NCI-H2029 treated with DMSO at 0.1 percent for 48 hours (cell line): ENCODE results near the gene PRR5.
A peak's percentile ranks its signal among the peaks of the same experiment; 100 is the strongest.
"Not testable (repeated sequence)": the region's sequence is repeated elsewhere in the genome, so short reads cannot be mapped to it uniquely, and the experiment has no call there.

Experiments used
- DNase-seq: peaks from one replicate; lab custom pipeline; 2025; lab: John Stamatoyannopoulos, UW

Gene PRR5

DNA sequence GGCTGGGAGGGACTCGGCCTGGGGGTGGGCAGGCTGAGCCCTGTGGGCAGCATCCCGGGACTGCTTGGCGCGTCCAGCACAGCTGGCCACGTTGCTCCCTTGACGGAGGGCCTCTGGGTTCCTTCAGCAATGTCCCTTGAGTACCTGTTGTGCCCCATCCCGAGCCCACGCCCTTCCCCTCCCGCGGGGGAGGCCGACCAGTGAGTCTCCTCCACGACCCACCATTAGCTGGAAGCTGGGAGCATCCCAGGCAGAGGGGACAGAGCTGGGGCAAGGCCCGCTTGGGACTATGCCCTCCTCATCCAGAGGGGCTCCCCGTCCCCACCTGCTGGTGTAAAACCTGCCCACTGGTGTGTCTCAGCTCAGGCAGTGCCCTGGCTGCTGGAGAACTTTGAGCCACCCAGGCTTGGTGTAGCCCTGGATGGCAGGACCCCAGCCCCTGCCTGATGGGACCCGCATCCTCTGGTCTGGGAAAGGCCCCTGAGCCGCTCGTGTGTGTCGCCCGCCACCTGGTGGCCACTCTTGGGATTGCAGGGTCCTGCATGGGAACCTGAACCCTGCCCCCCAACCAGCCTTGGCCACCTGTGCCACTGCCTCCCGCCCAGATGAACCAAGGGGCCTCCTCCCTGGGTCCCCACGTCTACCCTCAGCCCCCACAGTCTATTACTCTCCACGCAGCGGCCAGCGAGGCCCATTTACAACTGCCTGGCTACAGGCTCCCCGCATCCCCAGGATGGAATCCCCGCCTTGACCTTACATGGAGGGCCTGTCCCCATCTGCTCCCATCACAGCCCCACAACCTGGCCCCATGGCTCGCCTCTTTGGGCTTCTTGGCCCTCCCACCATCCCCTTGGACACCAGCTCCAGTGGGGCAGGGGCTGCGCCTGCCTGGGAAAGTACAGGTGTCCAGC, 33.8 kb downstream of the PRR5 start:
- DNase-seq = no peak

DNA sequence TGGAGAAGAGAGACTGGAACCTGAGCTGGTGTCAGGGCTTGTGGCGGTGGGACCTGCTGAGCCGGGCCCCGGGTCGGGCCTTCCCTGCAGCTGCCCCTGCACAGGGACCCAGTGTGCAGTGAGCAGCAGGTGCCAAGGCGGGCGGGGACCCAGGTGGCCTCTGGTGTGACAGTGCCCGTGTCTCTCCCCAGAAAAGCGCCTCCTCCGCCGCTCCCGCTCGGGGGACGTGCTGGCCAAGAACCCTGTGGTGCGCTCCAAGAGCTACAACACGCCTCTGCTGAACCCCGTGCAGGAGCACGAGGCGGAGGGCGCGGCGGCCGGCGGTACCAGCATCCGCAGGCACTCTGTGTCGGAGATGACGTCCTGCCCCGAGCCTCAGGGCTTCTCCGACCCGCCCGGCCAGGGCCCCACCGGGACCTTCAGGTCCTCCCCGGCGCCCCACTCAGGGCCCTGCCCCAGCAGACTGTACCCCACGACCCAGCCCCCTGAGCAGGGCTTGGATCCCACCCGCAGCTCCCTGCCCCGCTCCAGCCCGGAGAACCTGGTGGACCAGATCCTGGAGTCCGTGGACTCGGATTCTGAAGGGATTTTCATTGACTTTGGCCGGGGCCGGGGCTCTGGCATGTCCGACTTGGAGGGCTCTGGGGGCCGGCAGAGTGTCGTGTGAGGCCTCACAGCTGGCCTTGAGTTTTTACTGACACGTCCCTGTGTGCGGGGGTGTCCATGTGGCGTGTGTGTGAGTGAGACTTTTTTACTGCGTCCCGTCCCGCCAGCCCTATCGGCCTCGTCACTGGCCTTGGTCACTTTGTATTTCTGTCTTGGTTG, 34.8 kb downstream of the PRR5 start:
- no peak for DNase-seq

DNA sequence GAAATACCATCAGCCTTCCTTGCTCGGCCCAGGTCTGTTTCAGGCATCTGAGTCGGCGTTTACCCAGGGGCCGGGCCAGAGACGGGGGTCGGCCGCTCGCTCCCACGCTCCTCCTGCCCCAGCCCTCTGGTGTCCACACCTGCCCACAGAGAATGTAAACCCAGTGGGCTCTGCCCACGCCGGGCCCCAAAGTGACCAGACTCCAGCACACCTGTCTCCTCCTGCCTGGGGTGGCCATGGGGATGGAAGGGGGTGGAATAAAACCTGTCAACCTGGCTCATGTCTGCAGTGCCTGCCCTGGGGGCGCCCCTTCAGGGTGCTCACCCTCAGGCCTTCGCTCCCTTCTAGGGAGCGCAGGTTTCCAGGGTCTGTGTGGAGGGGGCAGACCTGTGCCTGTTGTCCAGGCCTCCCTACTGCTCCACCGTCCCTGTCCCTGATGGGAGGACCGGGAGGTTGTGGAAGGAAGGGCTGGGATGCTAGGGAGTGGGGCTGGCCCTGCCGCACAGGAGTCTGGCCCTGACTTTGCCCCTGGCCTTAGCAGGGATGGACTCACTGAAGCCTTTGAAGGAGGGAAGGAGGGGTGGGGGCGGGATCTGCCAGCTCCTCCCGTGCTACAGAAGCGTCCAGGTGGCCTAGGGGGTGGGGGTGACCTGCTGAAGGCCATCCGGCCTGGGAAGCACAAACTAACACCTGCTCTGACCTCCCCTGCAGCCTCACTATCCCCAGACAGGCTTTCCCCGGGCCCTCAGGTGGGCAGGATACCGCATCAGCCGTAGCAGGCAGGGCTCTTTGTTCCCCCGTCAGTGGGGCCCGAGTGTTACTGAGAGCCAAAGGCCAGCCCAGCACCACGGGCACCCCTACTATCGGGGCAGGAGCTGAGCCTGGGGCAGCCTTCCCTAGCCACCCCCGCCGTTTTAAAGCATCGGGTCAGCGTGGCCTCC, 35.7 kb downstream of the PRR5 start:
- DNase-seq = no peak

DNA sequence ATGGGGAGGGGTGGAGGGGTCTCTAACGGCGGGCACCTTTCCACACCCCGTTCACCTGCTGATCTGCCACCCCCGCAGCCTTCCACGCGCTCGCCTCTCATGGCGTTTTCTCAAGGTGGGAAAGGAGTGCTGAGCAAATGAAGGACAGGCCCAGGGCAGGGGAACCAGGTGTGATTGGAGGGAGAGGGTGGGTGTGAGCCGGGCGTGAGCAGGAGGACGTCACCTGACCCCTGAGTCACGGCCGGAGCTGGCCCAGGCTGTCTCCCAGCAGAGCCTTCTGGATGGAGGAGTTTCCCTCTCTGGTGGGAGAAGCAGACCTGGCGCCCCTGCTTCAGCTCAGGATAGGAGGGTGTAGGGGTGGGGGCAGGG, 36.3 kb downstream of the PRR5 start:
- no peak for DNase-seq

DNA sequence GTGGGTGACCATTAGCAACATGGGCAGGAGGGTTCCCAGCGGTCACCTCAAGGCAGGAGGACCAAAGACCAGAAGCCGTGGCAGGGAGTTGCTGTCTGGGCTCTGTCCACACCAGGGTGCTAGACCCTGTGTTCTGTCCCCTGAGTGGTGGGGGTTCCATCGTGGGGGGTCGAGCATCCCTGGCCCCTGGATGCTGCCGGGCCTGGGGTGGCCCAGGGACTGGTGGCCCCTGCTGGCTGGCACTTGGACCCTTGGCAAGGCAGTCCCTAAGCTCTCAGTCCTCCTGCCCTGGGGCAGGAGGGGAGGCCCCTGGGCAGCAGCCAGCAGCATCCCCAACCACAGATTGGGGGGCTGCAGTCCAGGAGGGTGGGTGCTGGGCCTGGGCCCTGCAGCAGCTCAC, 37.0 kb downstream of the PRR5 start:
- DNase-seq = no peak

DNA sequence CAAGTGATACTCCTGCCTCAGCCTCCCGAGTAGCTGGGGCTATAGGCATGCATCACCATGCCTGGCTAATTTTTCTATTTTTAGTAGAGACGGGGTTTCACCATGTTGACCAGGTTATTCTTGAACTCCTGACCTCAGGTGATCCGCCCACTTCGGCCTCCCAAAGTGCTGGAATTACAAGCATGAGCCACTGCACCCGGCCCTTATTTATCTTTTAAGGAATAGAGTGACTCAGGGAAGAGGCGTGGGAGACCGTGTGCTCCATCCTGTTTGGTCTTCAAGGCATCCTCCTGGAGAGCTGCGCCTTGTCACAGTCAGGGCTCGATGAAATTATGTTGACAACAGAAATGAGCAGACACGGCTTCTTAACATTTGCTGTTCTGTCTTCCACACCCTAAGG, 37.7 kb downstream of the PRR5 start:
- not testable (repeated sequence) for DNase-seq

DNA sequence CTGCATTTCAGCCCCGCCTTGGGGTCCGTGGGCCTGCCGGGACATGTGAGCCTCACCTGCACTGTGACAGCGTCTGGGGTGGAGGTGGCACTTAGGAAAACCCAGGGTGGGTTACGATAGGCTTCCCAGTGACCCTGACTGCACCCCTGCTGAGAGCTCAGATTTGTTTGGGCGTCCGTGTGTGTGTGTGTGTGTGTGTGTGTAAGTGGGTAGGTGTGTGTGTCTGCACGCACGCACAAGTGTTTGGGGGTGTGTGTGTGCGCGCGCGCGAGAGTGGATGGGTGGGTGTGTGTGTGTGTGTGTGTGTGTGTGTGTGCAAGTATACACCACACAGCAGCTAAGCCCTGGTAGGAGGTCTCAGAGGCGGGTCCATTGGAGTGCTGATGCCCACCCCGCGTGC, 38.3 kb downstream of the PRR5 start:
- DNase-seq = no peak

DNA sequence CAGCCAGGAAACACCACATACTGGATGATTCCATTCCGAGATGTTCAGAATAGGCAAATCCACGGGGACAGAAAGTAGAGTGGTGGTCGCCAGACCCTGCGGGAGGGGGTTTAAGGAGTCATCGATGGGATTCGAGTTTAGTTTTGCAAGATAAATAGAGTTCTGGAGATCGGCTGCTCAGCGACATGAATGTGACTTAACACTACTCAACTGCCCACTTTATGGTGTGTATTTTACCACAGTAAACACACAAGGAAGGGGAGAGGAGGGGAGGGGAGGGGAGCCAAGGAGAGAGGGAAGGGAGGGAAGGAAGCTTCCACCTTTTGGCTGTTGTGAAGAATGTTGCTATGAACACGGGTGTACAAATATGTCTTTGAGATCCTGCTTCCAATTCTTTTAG, 39.9 kb downstream of the PRR5 start:
- DNase-seq = peak; percentile 42

DNA sequence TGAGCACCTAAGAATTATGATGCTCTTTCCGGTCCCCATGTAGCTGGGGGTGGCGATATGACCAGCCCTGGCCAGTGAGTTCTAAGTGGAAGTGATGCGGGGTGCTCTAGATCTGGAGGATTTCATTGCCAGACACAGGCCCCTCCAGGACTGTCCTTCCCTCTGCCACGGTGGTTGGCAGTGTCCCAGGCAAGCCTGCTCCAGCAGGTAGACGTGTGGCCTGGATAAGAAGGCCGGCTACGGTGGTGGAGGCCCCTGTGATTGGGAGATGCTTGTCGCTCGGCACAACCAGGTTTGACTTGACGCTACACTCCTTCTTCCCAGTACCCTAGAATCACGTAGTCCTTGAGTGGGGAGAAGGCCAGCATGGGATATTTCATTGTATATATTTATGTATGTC, 41.2 kb downstream of the PRR5 start:
- DNase-seq = no peak

DNA sequence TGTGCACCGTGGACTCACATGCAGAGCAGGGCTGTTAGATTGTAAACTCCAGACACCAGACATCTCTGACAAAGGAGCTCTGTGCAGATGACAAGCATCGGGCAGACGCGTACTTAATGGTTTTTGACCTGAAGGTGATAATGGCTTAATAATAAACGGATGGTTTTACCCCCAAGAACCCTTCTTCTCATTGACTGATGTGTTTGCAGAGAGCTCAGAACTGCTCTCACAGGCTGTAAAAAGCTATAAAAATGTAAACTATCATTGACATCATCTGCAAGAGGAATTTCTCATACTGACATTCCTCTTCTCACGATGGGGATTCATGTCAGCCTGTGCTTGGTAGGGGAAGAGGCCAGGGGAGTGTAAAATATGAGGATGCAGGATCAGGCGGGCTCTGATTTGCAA, 41.8 kb downstream of the PRR5 start:
- no peak for DNase-seq

DNA sequence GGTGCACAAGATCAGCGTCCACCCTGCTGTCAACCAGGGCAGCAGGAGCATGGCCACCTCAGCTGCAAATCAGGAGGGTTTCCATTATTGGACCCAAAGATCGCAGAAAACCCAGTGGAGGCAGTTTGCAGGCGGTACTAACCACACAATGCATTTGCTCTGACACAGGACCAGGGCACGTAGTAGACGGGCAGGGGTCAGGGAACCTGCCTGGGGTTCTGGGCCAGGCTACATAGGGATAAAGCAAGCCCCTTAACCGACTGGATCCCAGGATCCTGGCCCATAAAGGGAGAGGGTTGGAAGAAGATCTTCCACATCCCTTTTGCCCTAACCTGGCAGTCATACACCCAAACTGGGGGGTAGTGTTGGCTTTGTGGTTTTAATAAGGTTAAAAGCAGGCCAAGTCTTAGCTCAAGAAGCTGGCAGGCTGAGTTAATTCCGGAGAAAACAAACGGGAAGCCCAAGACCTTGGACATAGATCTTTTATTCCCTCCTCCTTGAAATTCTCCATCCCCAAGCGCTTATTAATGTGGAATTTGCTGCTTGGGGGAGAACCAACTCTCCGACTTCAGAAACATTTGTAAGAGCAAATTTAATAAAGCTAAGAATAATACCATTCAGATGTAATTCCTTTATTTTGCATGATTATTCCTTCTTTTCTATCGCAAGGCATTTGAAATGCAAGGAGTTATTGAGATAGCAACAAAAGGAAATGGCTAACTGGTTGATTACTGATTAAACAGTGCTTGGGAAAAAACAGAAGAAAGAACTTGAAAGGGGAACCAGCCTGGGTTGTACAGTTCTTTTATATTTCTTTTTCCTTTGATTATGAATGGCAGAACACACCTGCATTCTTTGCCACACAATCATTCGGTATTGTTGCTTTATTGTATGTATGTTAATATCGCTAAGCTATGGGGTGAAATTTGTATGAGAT, 44.1 kb downstream of the PRR5 start:
- DNase-seq = no peak

DNA sequence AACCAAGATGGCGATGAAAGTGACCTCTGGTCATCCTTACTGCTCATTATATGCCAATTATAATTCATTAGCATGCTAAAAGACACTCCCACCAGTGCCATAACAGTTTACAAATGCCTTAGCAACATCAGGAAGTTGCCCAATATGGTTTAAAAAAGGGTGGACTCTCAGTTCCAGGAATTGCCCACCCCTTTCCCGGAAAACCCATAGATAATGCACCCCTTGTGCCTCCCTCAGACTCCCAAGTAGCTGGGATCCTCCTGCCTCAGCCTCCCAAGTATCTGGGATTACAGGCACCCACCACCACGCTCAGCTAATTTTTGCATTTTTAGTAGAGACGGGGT, 45.8 kb downstream of the PRR5 start:
- not testable (repeated sequence) for DNase-seq

DNA sequence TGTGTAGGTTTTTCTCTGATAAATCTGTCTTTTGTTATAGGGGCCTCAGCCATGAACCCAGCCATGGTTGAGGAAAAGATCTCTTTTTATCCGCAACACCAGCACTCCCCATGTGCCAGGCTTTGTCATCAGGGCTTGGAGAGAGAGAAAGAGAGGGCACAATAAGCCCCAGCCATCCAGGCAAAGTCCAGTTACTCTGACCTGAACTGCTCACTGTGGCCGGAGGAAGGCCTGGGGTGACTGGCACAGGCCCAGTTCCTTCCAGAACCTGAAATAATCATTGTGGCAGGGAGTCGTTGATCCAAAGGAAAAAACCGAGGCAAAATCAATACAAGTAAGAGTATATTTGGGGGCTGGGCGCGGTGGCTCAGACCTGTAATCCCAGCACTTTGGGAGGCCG, 46.5 kb downstream of the PRR5 start:
- no peak for DNase-seq

DNA sequence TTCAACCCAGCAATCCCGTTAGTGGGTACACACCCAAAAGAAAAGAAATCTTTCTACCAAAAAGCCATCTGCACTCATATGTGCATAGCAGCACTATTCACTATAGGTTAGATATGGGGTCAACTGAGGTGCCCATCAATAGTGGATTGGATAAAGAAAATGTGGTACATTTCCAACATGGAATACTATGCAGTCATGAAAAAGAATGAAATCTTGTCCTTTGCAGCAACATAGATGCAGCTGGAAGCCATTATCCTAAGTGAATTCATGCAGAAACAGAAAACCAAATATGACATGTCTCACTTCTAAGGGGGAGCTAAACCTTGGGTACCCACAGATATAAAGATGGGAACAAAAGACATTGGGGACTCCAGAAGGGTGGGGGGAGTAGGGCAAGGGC, 48.5 kb downstream of the PRR5 start:
- no peak for DNase-seq

DNA sequence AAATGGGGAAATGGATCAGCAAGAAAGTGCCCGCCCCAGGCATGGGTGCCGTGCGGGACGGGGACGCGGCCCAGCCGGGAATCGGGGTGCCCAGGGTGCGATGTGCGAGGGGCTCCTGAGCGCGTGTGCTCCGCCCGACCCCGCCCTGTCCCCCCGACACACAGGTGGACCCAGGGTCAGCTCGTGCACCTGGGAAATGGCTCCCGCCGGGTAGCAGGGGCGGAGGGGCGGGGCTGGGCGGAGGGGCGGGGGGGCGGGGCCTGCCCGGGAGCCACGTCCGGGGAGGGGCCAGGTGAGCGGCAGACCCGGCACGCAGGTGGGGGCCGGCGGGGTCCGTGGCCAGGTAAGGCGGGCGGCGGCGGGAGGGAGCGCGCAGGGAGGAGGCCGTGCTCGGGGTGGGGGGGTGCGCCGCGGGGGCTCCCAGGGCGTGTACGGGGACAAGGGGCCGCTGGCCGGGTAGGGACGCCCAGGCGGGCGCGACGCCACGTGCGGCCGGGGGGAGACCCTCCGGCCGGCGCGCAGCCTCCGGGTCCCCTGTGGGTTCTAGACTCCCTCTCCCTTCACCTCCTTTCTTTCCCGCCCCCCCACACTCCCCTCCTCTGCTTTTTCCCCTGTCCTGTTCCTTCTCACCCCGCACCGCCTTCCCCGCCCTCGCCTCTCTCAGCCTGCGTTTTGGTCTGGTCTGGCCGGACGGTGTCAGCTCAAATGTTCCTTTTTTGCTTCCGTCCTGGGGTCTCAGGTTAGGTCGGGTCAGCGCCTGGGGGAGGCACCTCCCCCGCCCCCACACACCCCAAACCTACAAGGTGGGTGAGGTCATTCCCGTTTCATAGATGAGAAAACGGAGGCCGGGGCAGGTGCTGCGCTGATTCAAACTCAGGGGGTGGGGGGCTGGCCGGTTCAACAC, 50.5 kb downstream of the PRR5 start, which contains the start of gene ARHGAP8:
TSS of gene ARHGAP8 (plus strand) at position 291 of the 904 bp plus-strand sequence. CDS start 33,953 bp downstream, outside the sequence.
- no peak for DNase-seq

DNA sequence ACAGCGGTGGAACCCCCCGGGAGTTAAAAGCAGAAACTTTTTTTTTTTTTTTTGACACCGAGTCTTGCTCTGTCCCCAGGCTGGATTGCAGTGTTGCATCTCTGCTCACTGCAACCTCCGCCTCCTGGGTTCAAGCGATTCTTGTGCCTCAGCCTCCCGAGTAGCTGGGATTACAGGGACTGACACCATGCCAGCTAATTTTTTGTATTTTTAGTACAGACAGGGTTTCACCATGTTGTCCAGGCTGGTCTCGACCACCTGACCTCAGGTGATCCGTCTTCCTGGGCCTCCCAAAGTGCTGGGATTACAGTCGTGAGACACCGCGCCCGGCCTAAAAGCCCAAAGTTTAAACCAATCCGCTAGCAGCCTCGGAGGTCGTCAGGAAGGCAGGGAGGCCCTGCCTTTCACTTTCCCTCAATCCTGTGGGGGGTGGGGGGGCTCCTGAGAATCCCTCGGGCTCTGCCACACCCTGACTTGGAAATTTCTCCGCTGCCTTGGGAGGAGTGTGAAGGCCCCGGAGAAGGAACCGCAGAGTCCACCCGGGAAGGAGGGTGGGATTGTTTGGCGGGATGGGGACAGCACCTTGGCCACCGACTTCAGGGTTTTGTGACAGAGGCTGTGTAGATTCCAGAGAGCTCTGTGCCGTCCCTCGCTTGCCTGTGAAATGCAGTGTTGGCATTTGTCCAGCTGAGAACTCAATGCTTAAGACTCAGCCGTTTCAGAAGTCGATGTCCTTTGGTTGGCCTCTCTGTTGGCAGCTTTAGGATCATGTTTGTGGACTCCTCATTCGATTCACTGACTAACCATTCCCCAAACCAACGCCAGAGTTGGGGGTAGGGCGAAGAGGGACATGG, 51.4 kb downstream of the PRR5 start:
- DNase-seq = no peak

DNA sequence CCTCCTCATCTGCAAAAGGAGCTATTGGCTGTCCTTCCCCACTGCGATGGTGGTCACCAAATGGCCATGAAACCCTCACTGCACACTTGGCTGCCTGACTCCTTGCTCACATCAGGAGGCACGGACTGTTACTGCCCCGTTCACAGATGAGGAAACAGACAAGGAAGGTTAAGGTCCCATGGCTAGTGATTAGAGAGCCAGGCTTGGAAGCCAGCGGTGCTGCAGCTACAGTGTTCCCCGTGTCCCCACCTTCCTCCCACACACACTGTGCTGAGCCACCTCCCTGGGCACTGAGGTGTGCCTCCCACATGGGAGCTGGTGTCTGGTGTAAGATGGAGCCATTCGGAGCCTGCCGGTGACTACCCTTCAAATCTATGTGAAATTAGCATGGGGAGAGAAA, 53.0 kb downstream of the PRR5 start:
- no peak for DNase-seq

DNA sequence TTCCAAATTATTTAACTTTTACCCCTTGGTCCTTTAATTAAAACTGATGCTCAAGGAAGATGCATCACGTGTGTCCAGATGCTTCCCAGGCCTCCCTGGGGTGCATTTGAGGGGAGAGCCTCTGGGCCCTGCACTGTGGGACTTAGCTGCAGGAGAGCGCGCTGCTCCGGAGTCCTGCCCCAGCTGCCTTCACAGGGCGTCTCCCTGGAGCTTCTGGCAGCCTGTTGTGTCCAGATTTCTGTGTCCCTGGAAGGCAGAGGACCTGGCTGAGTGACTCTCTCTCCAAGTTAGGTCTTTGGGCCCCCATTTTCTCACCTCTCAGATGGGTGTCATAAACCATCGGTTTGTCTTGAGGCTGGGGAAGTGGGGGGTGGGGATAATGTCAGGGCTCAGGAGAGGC, 53.4 kb downstream of the PRR5 start:
- no peak for DNase-seq

DNA sequence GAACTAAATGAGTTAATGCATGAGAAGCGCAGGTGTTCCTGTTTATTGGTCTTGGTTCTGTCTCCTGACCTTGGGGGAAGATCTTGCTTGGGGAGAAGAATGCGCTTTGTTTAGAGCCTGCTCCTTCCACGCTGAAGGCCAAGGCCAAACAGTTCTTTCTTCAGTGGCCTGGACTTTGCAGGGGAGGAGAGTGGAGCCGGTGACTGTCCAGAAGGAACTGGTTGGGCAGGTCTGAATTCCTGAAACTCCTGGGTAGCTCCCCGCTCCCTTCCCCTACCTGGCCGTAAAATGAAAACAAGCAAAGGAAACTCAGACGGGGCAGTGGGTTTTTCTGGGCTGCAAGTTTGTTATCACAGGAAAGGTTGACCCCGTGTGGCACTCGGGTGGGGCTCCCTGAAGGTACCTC, 54.0 kb downstream of the PRR5 start:
- DNase-seq = no peak
